Hepatocyte (in vitro differentiated cells): ENCODE measurements around the gene ENG. TPM values are rescaled to one million over a fixed set of nuclear protein-coding genes. Genes with fewer than 3 reads are reported as not detected.

Experiments used
- DNase-seq: peaks from one replicate; pipeline ENCODE4 v3.0.0-alpha.2; 2016; ENCODE audit warnings: low spot score
- H2AFZ ChIP-seq: fragments of 200-600 bp; sonication (generic); 2 replicates; pipeline ENCODE4 v1.6.0; 2016; ENCODE audit warnings: antibody characterized with exemption, mild to moderate bottlenecking
- H3K27ac ChIP-seq: fragments of 200-600 bp; sonication (generic); 2 replicates; pipeline ENCODE4 v1.5.1; 2016; ENCODE audit warnings: mild to moderate bottlenecking
- H3K27me3 ChIP-seq: fragments of 200-600 bp; sonication (generic); 2 replicates; pipeline ENCODE4 v1.6.1; 2016
- H3K36me3 ChIP-seq: fragments of 200-600 bp; sonication (generic); replicated peaks from 2 replicates; pipeline ENCODE4 v1.5.1; 2016; ENCODE audit warnings: low read depth; ENCODE audit not compliant: insufficient read depth
- H3K4me1 ChIP-seq: fragments of 200-600 bp; sonication (generic); 2 replicates; pipeline ENCODE4 v1.5.1; 2016; ENCODE audit warnings: mild to moderate bottlenecking, moderate library complexity; ENCODE audit not compliant: insufficient read depth
- H3K4me2 ChIP-seq: fragments of 200-600 bp; sonication (generic); 2 replicates; pipeline ENCODE4 v1.6.0; 2016
- H3K4me3 ChIP-seq: fragments of 200-600 bp; sonication (generic); 2 replicates; pipeline ENCODE4 v1.5.1; 2016; ENCODE audit warnings: mild to moderate bottlenecking
- H3K79me2 ChIP-seq: fragments of 200-600 bp; sonication (generic); 2 replicates; pipeline ENCODE4 v1.6.0; 2017; ENCODE audit warnings: mild to moderate bottlenecking
- H3K9me2 ChIP-seq: fragments of 200-600 bp; sonication (generic); replicated peaks from 2 replicates; pipeline ENCODE4 v1.6.0; 2017; ENCODE audit warnings: mild to moderate bottlenecking; ENCODE audit not compliant: insufficient read depth
- H3K9me3 ChIP-seq: fragments of 200-600 bp; sonication (generic); 2 replicates; pipeline ENCODE4 v1.5.1; 2016; ENCODE audit warnings: low read depth, mild to moderate bottlenecking
- H4K20me1 ChIP-seq: fragments of 200-600 bp; sonication (generic); 2 replicates; pipeline ENCODE4 v1.6.0; 2016; ENCODE audit warnings: mild to moderate bottlenecking; ENCODE audit not compliant: insufficient read depth, poor library complexity, severe bottlenecking
- CTCF ChIP-seq: fragments of 200-600 bp; sonication (generic); IDR thresholded peaks from 2 replicates; pipeline ENCODE4 v1.5.1; 2016; ENCODE audit warnings: antibody characterized with exemption, mild to moderate bottlenecking; ENCODE audit not compliant: poor library complexity
- EZH2 ChIP-seq: fragments of 200-600 bp; sonication (generic); IDR thresholded peaks from 2 replicates; pipeline ENCODE4 v1.6.1; 2016; ENCODE audit warnings: antibody characterized with exemption, mild to moderate bottlenecking, borderline replicate concordance
- EZH2phosphoT487 ChIP-seq: fragments of 200-600 bp; sonication (generic); IDR thresholded peaks from one replicate; pipeline ENCODE4 v1.6.1; 2018; ENCODE audit warnings: antibody characterized with exemption, mild to moderate bottlenecking, low read depth, moderate library complexity; ENCODE audit not compliant: unreplicated experiment, severe bottlenecking
- WGBS: methylation state at CpG from one replicate; pipeline ENCODE4 v1.1.6; 2016; ENCODE audit warnings: low lambda C conversion rate; ENCODE audit errors: missing lambda C conversion rate; 5-methylcytosine and 5-hydroxymethylcytosine counted together
- polyA plus RNA-seq: library from polyadenylated mRNA; unstranded; fragments of >200 nt; fragmentation: Nextera tagmentation; extraction: Ambion mirVana; gene quantifications from 2 replicates; pipeline ENCODE4 v1.2.1, GENCODE V29; 2016
- total RNA-seq: library from RNA; depleted of rRNA; stranded (reverse); fragments of >200 nt; gene quantifications from 2 replicates; pipeline ENCODE4 v1.2.3, GENCODE V29; 2014

Gene ENG
- total and polyA plus RNA-seq, 2 experiments from 2014 or later, result 6.8 to 21.2 TPM

GRCh38 chr9:127803507-127804352 is 50.7 kb downstream of the ENG start:
- Histone ChIP-seq H3K27ac (peak overlapping the region; percentile 97), H3K36me3 (no peaks in the 10 kb centered on the region), H2AFZ (peak overlapping the region; percentile 65), H3K4me1 (peaks cover 25% of the 10 kb centered on the region), H3K9me3 (no peaks in the 10 kb centered on the region), H3K27me3 (no peaks in the 10 kb centered on the region), H3K4me2 (peak overlapping the region; percentile 91), H3K4me3 (peak overlapping the region; percentile 87), H4K20me1 (no peaks in the 10 kb centered on the region), H3K79me2 (peaks cover 26% of the 10 kb centered on the region), H3K9me2 (no peaks in the 10 kb centered on the region)
- DNase-seq, result no peak
- TF ChIP-seq EZH2 (no peak), CTCF (no peak), EZH2phosphoT487 (no peak)
- WGBS, result 56% methylated on average over 18 of the region's 18 CpGs

- H2AFZ ChIP-seq, result peak within 1 kb of the TSS; percentile 72
- no peaks in the 10 kb centered on the region for H3K27me3 ChIP-seq
- no peak for TF ChIP-seq EZH2
- no peak for TF ChIP-seq EZH2phosphoT487
- TF ChIP-seq CTCF, result no peak
- H3K4me3 ChIP-seq, result peak within 1 kb of the TSS; percentile 87
- no peaks in the 10 kb centered on the region for H4K20me1 ChIP-seq
- peaks cover 32% of the 10 kb centered on the region for H3K4me1 ChIP-seq
- no peaks in the 10 kb centered on the region for H3K9me3 ChIP-seq
- no peaks in the 10 kb centered on the region for H3K36me3 ChIP-seq
- H3K4me2 ChIP-seq, result peak within 1 kb of the TSS; percentile 91
- H3K79me2 ChIP-seq, result peaks cover 26% of the 10 kb centered on the region
- H3K27ac ChIP-seq, result peak within 1 kb of the TSS; percentile 97
- H3K9me2 ChIP-seq, result no peaks in the 10 kb centered on the region
- under 1% methylated on average over 61 of the region's 83 CpGs for WGBS
- peak; percentile 94 for DNase-seq
These were observed 51.6 kb downstream of the ENG start, which contains the start of gene FPGS for GRCh38 chr9:127802576-127803443. Gene FPGS (plus strand): TSS chr9:127802882. CDS start chr9:127802925, 43 bp downstream.

- WGBS, result 30% methylated on average over 10 of the region's 10 CpGs
- Histone ChIP-seq H3K4me2 (peak overlapping the region; percentile 91), H3K4me3 (peak overlapping the region; percentile 35), H3K79me2 (peaks cover 26% of the 10 kb centered on the region), H4K20me1 (no peaks in the 10 kb centered on the region), H3K27me3 (no peaks in the 10 kb centered on the region), H3K9me3 (no peaks in the 10 kb centered on the region), H2AFZ (peak overlapping the region; percentile 72), H3K36me3 (no peaks in the 10 kb centered on the region), H3K9me2 (no peaks in the 10 kb centered on the region), H3K4me1 (peaks cover 32% of the 10 kb centered on the region), H3K27ac (peak overlapping the region; percentile 88)
- no peak for DNase-seq
- TF ChIP-seq EZH2phosphoT487 (no peak), CTCF (peak; percentile 18)
These were observed 52.4 kb downstream of the ENG start for GRCh38 chr9:127801955-127802575.
